Skeletal muscle tissue (tissue), 4 donors: Measurements from ENCODE around the gene PPP1R13B. TPM values are rescaled to one million over a fixed set of nuclear protein-coding genes. Genes with fewer than 3 reads are reported as not detected.

ENCODE experiments used
- H3K27ac ChIP-seq: one replicate; pipeline ENCODE4 v1.7.0; 2013; ENCODE audit warnings: mild to moderate bottlenecking, low read depth, low read length, inconsistent platforms
- H3K27me3 ChIP-seq, 3 donors: one replicate each; pipeline ENCODE4 v1.7.0; 2013; ENCODE audit warnings: low read length in 3 of 3; ENCODE audit not compliant: control insufficient read depth in 3 of 3, insufficient read depth in 3 of 3
- H3K36me3 ChIP-seq, 3 donors: one replicate each; pipeline ENCODE4 v1.7.0; 2013; ENCODE audit warnings: low read length in 3 of 3; ENCODE audit not compliant: control insufficient read depth in 3 of 3, insufficient read depth in 3 of 3
- H3K4me1 ChIP-seq, 3 donors: one replicate each; pipeline ENCODE4 v1.7.0; 2013; ENCODE audit warnings: low read length in 3 of 3, mild to moderate bottlenecking in 3 of 3; ENCODE audit not compliant: control insufficient read depth in 3 of 3, insufficient read depth in 3 of 3
- H3K4me3 ChIP-seq, 3 donors: one replicate each; pipeline ENCODE4 v1.7.0; 2013; ENCODE audit warnings: low read length in 3 of 3
- H3K9ac ChIP-seq, 3 donors: one replicate each; pipeline ENCODE4 v1.7.0; 2013; ENCODE audit warnings: low read length in 3 of 3, mild to moderate bottlenecking in 3 of 3, moderate library complexity in 2 of 3, low read depth in 1 of 3
- H3K9me3 ChIP-seq, 3 donors: one replicate each; pipeline ENCODE4 v1.7.0; 2013; ENCODE audit warnings: low read length in 3 of 3; ENCODE audit not compliant: control insufficient read depth in 3 of 3
- total RNA-seq: library from RNA; depleted of rRNA; stranded (reverse); fragments of >200 nt; gene quantifications from one replicate; pipeline ENCODE4 v1.2.3, GENCODE V29; 2014
- donor health status: Osteomylitis.

PPP1R13B gene
- total RNA-seq, 1 donor from 2014 or later = 4.7 TPM

DNA sequence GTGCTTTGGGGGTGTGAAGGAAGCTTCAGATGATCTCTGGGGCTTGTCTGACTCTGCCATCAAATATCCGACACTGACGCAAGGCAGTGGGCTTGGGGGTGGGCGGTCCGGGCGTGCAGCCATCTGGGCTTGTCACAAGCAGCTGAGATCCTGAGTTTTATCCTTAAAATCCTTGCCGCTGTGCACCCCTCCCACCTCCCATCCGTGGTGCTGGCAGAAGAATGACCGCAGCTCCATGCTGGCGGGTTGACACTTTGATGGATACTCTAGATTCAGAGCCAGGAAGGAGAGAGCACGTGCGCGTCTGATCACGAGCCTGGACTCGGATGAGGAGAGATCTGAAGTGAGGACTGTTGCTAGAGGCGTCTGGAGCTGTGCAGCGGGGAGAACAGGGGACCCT is 128.8 kb downstream of the PPP1R13B start:
- no peak overlapping the region for H3K9ac ChIP-seq
- no peaks in the 10 kb centered on the region for H3K9me3 ChIP-seq
- H3K27ac ChIP-seq = no peak overlapping the region
- H3K36me3 ChIP-seq = peaks cover 0 to 5% (median 0%) of the 10 kb centered on the region in 3 donors
- H3K4me1 ChIP-seq = peaks cover 36 to 64% (median 47%) of the 10 kb centered on the region in 3 donors
- no peak overlapping the region for H3K4me3 ChIP-seq
- no peaks in the 10 kb centered on the region for H3K27me3 ChIP-seq

DNA sequence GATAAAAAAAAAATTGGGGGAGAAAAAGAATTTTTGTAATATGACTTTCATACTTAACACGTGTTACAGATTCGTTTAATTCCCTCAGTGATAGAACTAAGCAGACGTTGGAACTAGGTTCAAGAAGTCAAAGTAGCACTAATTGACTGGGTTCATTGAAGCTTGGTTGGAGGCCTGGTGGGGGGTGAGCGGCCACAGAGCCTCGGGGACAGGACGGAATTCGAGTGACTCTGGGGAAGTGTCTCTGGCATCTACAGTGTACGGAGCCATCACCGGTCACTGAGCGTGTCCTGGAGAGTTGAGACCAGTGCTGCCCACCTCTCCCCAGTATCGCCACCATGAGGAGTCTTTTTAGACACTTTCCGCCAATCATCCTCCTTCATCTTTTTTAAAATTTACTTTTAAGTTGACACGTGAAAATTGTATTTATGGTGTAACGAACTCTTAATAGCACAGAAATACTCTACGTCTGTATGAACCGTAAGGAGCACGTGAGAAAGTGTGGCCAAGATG is 130.4 kb downstream of the PPP1R13B start:
- peak overlapping the region; percentile 50 to 77 (median 76) for H3K4me3 ChIP-seq
- no peak overlapping the region for H3K27ac ChIP-seq
- H3K9me3 ChIP-seq = no peaks in the 10 kb centered on the region
- H3K27me3 ChIP-seq = no peaks in the 10 kb centered on the region
- peaks cover 0 to 5% (median 0%) of the 10 kb centered on the region in 3 donors for H3K36me3 ChIP-seq
- H3K9ac ChIP-seq = peak overlapping the region in 2 of 3 donors; percentile 78 to 83
- peaks cover 38 to 65% (median 47%) of the 10 kb centered on the region in 3 donors for H3K4me1 ChIP-seq

DNA sequence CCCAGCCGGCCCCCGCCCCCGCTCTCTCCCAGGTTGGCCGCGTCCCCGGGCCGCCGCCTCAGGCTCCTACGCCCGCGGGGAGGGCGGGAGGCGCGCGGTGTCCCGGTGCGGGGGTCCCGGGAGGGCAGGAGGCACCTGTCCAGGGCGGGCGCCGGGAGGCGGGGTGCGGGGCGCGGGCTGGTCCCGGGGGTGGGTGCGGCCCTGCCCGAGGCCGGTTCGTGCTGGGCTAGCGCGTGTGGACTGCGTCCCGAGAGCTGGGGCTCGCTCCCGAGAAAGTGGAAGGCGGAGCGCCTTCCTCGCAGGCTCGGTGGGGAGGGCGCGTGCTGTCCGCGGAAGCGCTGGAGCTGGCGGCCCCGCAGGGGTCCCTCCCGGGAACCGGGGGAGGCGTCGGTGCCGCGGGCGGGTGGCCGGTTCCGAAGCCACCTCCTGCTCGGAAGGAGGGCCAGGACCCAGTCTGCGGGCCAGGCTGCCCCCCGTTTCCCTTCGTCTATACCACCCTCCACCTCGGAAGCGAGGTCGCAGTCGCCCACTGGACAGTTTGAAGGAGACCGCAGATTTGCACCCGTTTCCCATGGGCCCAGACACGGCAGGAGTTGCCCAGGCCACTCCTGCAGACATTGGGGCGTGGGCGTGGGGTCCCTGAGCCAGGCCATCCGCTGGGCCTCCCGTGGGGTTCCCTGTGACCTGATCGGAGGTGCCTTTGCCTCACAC is 131.1 kb downstream of the PPP1R13B start:
- Histone ChIP-seq H3K9me3 (no peaks in the 10 kb centered on the region), H3K27me3 (no peaks in the 10 kb centered on the region), H3K36me3 (peaks cover 0 to 5% (median 0%) of the 10 kb centered on the region in 3 donors), H3K27ac (no peak overlapping the region), H3K9ac (peak overlapping the region; percentile 54 to 83 (median 78)), H3K4me1 (peaks cover 45 to 65% (median 49%) of the 10 kb centered on the region in 3 donors), H3K4me3 (peak overlapping the region; percentile 50 to 77 (median 76))

DNA sequence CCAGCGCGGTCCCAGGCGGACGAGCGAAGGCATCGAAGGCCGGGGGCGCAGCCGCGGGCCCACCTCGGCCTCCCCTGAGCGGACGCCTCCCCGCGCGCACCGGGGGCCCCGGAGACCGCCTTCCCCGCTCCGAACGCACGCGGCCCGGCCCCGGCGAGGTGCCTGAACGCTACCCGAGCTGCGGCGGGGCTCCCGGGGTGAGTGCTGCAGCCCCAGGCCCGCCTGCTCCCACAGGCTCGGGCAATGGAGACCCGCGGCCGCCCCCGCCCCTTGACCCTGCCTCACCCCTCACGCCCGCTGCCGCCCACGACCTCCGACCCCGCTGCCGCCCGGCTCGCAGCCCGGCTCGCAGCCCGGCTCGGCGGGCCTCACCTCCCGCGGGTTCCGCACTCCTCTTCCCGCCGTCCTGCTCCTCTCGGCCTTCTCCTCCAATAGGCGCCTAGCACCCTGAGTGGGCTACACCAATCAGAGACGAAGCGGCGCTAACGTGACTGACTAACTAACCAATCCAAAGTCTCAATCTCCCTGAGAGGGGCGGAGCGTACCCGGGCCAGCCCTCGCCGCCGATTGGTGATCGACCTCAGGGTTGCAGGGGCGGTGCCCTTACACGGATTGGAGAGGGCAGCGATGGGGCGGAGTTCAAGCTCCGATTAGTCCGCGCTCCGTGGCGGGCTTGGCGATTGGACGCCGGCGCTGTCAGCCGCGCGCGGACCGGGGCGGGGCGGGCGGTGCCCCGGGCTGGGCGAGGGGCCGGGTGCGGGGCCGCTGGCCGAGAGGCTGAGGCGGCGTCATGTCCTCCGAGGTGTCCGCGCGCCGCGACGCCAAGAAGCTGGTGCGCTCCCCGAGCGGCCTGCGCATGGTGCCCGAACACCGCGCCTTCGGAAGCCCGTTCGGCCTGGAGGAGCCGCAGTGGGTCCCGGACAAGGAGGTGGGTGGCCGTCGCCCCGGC is 132.0 kb downstream of the PPP1R13B start, which contains the start of the genes XRCC3 and ZFYVE21:
XRCC3 (minus strand) TSS at position 400 of the 949 bp plus-strand sequence. CDS start 4,364 bp downstream, outside the sequence.
ZFYVE21 (plus strand) TSS at position 759 of the 949 bp plus-strand sequence; CDS start at position 791, 32 bp downstream.
- H3K9ac ChIP-seq = peak within 1 kb of the TSS; percentile 54 to 83 (median 78)
- peaks cover 45 to 65% (median 53%) of the 10 kb centered on the region in 3 donors for H3K4me1 ChIP-seq
- peaks cover 0 to 5% (median 0%) of the 10 kb centered on the region in 3 donors for H3K36me3 ChIP-seq
- no peaks in the 10 kb centered on the region for H3K9me3 ChIP-seq
- H3K4me3 ChIP-seq = peak within 1 kb of the TSS; percentile 54 to 77 (median 76)
- H3K27me3 ChIP-seq = no peaks in the 10 kb centered on the region
- no peak within 1 kb of the TSS for H3K27ac ChIP-seq

DNA sequence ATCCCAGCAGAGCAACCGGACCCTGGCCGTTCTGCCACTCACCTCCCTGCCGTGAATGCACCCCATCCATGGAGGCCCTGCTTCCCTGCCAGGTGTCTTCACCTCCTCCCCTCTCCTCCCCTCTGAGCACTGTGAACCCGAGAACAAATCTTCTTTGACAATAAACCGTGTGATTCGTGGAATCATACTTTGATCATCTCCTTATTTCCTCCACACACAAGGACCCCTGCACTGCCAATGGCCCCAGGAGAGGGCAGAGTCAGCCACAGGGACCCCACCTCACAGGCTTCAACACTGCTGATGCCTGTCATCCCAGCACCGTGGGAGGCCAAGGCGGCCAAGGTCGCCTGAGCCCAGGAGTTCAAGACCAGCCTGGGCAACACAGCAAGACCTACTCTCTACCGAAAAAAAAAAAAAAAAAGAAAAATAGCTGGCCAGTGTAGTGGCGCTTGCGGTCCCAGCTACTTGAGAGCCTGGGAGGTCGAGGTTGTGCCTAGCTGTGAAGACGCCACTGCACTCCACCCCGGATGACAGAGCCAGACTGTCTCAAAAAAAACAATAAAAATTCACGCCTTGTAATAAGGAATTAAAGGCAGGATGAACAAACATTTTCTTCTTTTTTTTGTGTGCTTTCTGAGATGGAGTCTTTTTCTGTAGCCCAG is 133.2 kb downstream of the PPP1R13B start:
- peak overlapping the region in 1 of 3 donors; percentile 6 for H3K4me3 ChIP-seq
- no peaks in the 10 kb centered on the region for H3K9me3 ChIP-seq
- H3K4me1 ChIP-seq = peaks cover 40 to 61% (median 50%) of the 10 kb centered on the region in 3 donors
- no peaks in the 10 kb centered on the region for H3K27me3 ChIP-seq
- no peak overlapping the region for H3K27ac ChIP-seq
- peaks cover 0 to 5% (median 4%) of the 10 kb centered on the region in 3 donors for H3K36me3 ChIP-seq
- H3K9ac ChIP-seq = no peak overlapping the region

DNA sequence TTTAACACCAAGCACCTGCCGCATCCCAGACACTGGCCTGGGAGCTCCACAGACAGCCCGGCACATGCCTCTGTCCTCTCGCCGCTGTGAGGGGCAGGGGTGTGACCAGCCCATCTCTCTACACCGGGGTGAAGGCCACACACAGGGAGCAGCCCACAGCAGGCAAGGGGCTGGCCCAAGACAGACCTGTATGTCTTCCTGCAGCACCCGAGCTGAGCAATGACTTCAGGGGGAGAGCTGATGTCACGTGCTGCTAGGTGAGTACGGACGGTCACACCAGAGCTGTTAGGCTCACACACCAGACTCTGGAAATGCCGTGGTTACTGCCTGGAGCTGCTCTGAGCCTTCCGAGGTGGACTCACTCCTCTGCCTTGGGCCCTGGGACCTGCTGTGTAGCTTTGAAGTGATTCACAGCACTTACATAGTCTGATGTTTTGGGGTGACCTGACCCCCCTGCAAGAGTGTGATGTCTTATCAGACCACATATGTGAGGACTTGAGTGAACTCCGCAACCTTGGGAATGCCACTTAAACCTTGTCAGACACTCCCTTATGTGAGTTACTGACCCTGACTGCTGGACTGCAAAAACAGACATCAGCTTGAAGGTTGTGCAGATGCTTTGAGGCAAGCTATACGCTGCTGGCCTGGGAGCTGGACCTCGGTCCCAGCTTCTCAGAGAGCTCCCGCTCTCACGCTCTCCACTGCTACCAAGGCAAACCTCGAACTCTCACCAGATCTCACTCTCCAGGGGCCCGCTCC is 133.9 kb downstream of the PPP1R13B start:
- H3K4me3 ChIP-seq = no peak overlapping the region
- no peaks in the 10 kb centered on the region for H3K27me3 ChIP-seq
- peaks cover 42 to 63% (median 53%) of the 10 kb centered on the region in 3 donors for H3K4me1 ChIP-seq
- H3K27ac ChIP-seq = no peak overlapping the region
- H3K9me3 ChIP-seq = no peaks in the 10 kb centered on the region
- peak overlapping the region in 1 of 3 donors; percentile 25 for H3K9ac ChIP-seq
- peaks cover 0 to 5% (median 4%) of the 10 kb centered on the region in 3 donors for H3K36me3 ChIP-seq

DNA sequence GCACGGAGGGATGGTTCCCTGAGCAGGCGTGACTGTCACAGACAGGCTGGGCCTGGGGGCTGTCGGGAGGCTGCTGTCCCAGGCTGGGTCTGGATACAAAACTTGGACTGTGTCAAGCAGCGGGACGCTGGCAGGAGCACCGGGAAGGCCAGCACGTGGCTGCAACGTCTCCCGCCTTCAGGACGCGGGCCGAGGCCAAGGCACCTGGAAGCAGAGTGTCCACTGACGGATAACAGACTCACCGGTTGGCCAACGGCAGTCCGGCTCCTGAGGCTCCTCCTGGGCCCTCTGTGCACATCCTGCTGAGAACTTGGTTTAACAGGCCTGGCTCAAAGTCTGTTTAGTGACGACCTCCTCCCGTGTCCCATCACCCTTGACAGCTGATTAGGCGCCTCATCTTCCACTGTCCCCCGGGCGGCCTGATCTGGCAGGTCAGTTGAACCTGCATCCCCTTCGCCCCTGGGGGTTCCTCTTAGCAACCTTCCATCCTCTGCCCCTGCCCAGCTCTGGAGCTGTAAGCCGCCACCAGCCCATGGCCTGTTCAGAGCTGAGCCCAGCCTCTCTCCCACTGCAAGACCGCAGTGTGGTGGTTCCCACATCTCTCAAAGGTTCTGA is 134.6 kb downstream of the PPP1R13B start:
- H3K9ac ChIP-seq = peak overlapping the region in 2 of 3 donors; percentile 19 to 73

DNA sequence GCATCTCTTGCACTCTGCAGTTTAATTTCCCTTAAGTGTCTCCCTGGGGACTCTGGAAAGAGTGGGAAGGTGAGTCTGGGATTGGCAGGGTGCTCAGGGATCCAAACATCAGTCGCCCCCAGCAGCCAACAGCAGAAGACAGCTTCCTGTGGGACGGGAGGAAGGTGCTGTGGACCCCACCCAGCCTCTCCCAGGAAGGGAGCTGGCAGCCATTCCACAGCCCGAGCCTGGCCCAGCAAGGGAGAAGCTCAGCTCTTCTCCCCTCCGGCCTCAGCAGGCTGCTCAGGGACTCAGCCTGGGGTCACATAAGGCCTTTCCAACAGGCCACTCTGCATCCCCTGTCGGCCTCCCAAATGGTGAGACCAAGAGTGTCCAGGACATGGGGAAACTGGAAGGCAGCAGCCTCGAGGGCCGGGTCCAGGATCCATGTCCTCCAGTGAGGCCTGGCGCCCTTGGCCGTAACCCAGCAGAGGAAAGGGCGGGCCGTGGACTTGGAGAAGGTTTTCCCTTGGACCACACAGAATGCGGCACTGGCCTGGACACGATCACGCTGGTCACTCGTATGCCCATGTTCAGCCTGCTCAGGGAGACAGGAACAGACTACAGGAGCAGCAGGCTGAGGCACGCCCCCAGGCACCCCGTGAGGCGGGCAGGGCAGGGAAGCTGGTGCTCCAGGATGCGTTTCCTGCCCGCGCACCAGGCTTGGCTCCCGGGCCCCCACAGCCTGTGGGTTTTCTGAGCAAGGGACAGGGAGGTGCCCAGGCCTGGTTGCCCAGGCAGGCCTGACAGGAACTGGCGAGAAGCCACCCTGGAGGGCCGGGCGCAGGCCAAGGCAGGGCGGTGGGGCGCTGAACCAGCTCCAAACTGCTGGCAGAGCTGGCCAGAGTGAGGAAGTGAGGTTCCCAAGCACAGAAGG is 135.6 kb downstream of the PPP1R13B start:
- H3K4me3 ChIP-seq = no peak overlapping the region
- peak overlapping the region; percentile 32 to 73 (median 33) for H3K9ac ChIP-seq
- no peaks in the 10 kb centered on the region for H3K27me3 ChIP-seq
- peak overlapping the region; percentile 36 for H3K27ac ChIP-seq
- no peaks in the 10 kb centered on the region for H3K9me3 ChIP-seq
- H3K36me3 ChIP-seq = peaks cover 0 to 7% (median 4%) of the 10 kb centered on the region in 3 donors
- H3K4me1 ChIP-seq = peaks cover 35 to 57% (median 47%) of the 10 kb centered on the region in 3 donors

More for the DNA sequence above, 134.6 kb downstream of the PPP1R13B start:
- peaks cover 2 to 4% (median 4%) of the 10 kb centered on the region in 3 donors for H3K36me3 ChIP-seq
- H3K9me3 ChIP-seq = no peaks in the 10 kb centered on the region
- peak overlapping the region; percentile 36 for H3K27ac ChIP-seq
- H3K27me3 ChIP-seq = no peaks in the 10 kb centered on the region
- H3K4me1 ChIP-seq = peaks cover 38 to 63% (median 53%) of the 10 kb centered on the region in 3 donors
- no peak overlapping the region for H3K4me3 ChIP-seq
